Prostate gland (tissue), 2 donors: ENCODE data around the gene RPL41.

Experiments used
- POLR2A ChIP-seq: fragments of 450-650 bp; IDR thresholded peaks from one replicate; pipeline ENCODE4 v1.6.1; 2016; ENCODE audit warnings: antibody characterized with exemption, mild to moderate bottlenecking
- TF ChIP-seq, protein P1 (sequence below), 4 experiments: fragments of 200-600 bp in 2 of 4; fragments of 450-650 bp in 2 of 4; sonication (generic) in 2 of 4; IDR thresholded peaks; 1 replicate in 3 of 4; 2 replicates in 1 of 4; pipeline ENCODE4 v1.5.1; 2016 to 2019; ENCODE audit warnings: antibody characterized with exemption in 4 of 4, mild to moderate bottlenecking in 2 of 4, moderate library complexity in 2 of 4

DNA sequence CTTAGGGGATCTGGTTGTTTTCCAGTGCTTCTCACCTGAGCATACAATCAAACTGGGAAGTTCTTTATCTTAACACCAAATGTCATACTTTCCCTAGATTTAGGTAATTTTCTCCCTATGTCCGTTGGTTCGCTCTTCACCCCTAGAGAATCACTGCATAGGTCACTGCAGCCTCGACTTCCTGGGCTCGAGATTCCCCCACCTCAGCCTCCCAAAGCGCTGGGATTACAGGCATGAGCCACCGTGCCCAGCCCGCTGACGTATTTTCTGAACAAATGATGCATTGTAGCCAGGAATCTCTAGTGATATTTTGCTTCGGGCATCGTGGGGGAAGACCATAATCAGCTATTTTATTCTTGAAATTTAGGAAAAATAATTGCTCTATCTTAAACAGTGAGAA, 1.1 kb upstream of the RPL41 start:
- TF ChIP-seq, protein P1, sequence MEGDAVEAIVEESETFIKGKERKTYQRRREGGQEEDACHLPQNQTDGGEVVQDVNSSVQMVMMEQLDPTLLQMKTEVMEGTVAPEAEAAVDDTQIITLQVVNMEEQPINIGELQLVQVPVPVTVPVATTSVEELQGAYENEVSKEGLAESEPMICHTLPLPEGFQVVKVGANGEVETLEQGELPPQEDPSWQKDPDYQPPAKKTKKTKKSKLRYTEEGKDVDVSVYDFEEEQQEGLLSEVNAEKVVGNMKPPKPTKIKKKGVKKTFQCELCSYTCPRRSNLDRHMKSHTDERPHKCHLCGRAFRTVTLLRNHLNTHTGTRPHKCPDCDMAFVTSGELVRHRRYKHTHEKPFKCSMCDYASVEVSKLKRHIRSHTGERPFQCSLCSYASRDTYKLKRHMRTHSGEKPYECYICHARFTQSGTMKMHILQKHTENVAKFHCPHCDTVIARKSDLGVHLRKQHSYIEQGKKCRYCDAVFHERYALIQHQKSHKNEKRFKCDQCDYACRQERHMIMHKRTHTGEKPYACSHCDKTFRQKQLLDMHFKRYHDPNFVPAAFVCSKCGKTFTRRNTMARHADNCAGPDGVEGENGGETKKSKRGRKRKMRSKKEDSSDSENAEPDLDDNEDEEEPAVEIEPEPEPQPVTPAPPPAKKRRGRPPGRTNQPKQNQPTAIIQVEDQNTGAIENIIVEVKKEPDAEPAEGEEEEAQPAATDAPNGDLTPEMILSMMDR (IDR thresholded peaks at IDR 0.05): no peak
- TF ChIP-seq POLR2A: no peak
